Large intestine (tissue), 3 donors: ENCODE results near the gene KCNQ1. TPM values are rescaled to one million over a fixed set of nuclear protein-coding genes. Genes with fewer than 3 reads are reported as not detected.

Experiments used
- DNase-seq, 2 donors: peaks; one replicate each; pipeline versions ENCODE4 v3.0.0 to v3.0.0-alpha.2; 2013
- H3K27ac ChIP-seq: one replicate; pipeline ENCODE4 v1.5.1; 2013; ENCODE audit warnings: low read length
- H3K27me3 ChIP-seq: 2 replicates; pipeline ENCODE4 v1.6.1; 2013; ENCODE audit warnings: low read length; ENCODE audit not compliant: control insufficient read depth, insufficient read depth
- H3K36me3 ChIP-seq: 2 replicates; pipeline ENCODE4 v1.6.1; 2013; ENCODE audit warnings: low read length; ENCODE audit not compliant: control insufficient read depth, insufficient read depth
- H3K4me1 ChIP-seq: one replicate; pipeline ENCODE4 v1.6.1; 2013; ENCODE audit warnings: low read length; ENCODE audit not compliant: control insufficient read depth, insufficient read depth
- H3K4me3 ChIP-seq: one replicate; pipeline ENCODE4 v1.5.1; 2013; ENCODE audit warnings: low read length
- H3K9me3 ChIP-seq: one replicate; pipeline ENCODE4 v1.6.1; 2013; ENCODE audit warnings: mild to moderate bottlenecking, low read depth, low read length, moderate library complexity; ENCODE audit not compliant: control insufficient read depth
- WGBS: methylation state at CpG from one replicate; pipeline ENCODE4 v1.1.5; 2013; ENCODE audit warnings: low lambda C conversion rate; ENCODE audit not compliant: insufficient coverage; 5-methylcytosine and 5-hydroxymethylcytosine counted together
- polyA plus RNA-seq: library from polyadenylated mRNA; unstranded; fragments of 120-200 nt; gene quantifications from one replicate; pipeline ENCODE4 v1.2.1, GENCODE V29; 2013

Gene KCNQ1
- polyA plus RNA-seq, 1 donor: 19.5 TPM

GRCh38 chr11:2445746-2446551, 1.1 kb downstream of the KCNQ1 start:
- Histone ChIP-seq H3K9me3 (peaks cover 3% of the 10 kb centered on the region), H3K4me3 (peak overlapping the region; percentile 49), H3K4me1 (peaks cover 35% of the 10 kb centered on the region), H3K27ac (no peak overlapping the region), H3K27me3 (peaks cover 28% of the 10 kb centered on the region), H3K36me3 (no peaks in the 10 kb centered on the region)
- peak in 1 of 2 donors; percentile 51 for DNase-seq
- WGBS: no CpG with 5 or more reads among the region's 23 CpGs

GRCh38 chr11:2446590-2447252, 1.9 kb downstream of the KCNQ1 start:
- Histone ChIP-seq H3K9me3 (peaks cover 3% of the 10 kb centered on the region), H3K4me1 (peaks cover 28% of the 10 kb centered on the region), H3K36me3 (no peaks in the 10 kb centered on the region), H3K4me3 (no peak overlapping the region), H3K27ac (no peak overlapping the region), H3K27me3 (peaks cover 28% of the 10 kb centered on the region)
- DNase-seq: no peak
- WGBS: no CpG with 5 or more reads among the region's 15 CpGs

- Histone ChIP-seq H3K4me1 (peaks cover 22% of the 10 kb centered on the region), H3K27ac (no peak overlapping the region), H3K36me3 (no peaks in the 10 kb centered on the region), H3K9me3 (peaks cover 3% of the 10 kb centered on the region), H3K4me3 (no peak overlapping the region), H3K27me3 (peaks cover 28% of the 10 kb centered on the region)
- DNase-seq: no peak
- WGBS: no CpG with 5 or more reads among the region's 12 CpGs
These were observed 2.6 kb downstream of the KCNQ1 start for GRCh38 chr11:2447253-2447950.

- WGBS: no CpG with 5 or more reads among the region's 10 CpGs
- Histone ChIP-seq H3K27ac (no peak overlapping the region), H3K9me3 (peaks cover 3% of the 10 kb centered on the region), H3K36me3 (no peaks in the 10 kb centered on the region), H3K4me3 (no peak overlapping the region), H3K4me1 (peaks cover 20% of the 10 kb centered on the region), H3K27me3 (peaks cover 28% of the 10 kb centered on the region)
- DNase-seq: no peak
These were observed 3.3 kb downstream of the KCNQ1 start for GRCh38 chr11:2447951-2448650.

- Histone ChIP-seq H3K9me3 (no peaks in the 10 kb centered on the region), H3K4me3 (no peak overlapping the region), H3K27me3 (peaks cover 20% of the 10 kb centered on the region), H3K4me1 (peaks cover 15% of the 10 kb centered on the region), H3K27ac (no peak overlapping the region), H3K36me3 (no peaks in the 10 kb centered on the region)
- no CpG with 5 or more reads among the region's 21 CpGs for WGBS
- no peak for DNase-seq
These were observed 4.1 kb downstream of the KCNQ1 start for GRCh38 chr11:2448661-2449547.

GRCh38 chr11:2449548-2450320, 4.9 kb downstream of the KCNQ1 start:
- DNase-seq: no peak
- Histone ChIP-seq H3K27me3 (peaks cover 15% of the 10 kb centered on the region), H3K36me3 (no peaks in the 10 kb centered on the region), H3K4me3 (no peak overlapping the region), H3K27ac (no peak overlapping the region), H3K4me1 (peaks cover 15% of the 10 kb centered on the region), H3K9me3 (no peaks in the 10 kb centered on the region)
- no CpG with 5 or more reads among the region's 26 CpGs for WGBS

- Histone ChIP-seq H3K27me3 (peaks cover 13% of the 10 kb centered on the region), H3K4me3 (no peak overlapping the region), H3K36me3 (no peaks in the 10 kb centered on the region), H3K27ac (no peak overlapping the region), H3K9me3 (no peaks in the 10 kb centered on the region), H3K4me1 (peaks cover 13% of the 10 kb centered on the region)
- no peak for DNase-seq
- no CpG with 5 or more reads among the region's 19 CpGs for WGBS
These were observed 5.7 kb downstream of the KCNQ1 start for GRCh38 chr11:2450321-2451041.

GRCh38 chr11:2451336-2451735, 6.5 kb downstream of the KCNQ1 start:
- WGBS: no CpG with 5 or more reads among the region's 15 CpGs
- no peak overlapping the region for H3K27ac ChIP-seq
- no peak overlapping the region for H3K4me3 ChIP-seq
- H3K36me3 ChIP-seq: no peaks in the 10 kb centered on the region
- H3K9me3 ChIP-seq: no peaks in the 10 kb centered on the region
- peaks cover 5% of the 10 kb centered on the region for H3K4me1 ChIP-seq
- no peak for DNase-seq
- H3K27me3 ChIP-seq: peaks cover 5% of the 10 kb centered on the region
